GM23338 (cell line): ENCODE results near the gene MOK. TPM values are rescaled to one million over a fixed set of nuclear protein-coding genes. Genes with fewer than 3 reads are reported as not detected.

Experiments
- ATAC-seq: fragments of 200-7000 bp; cut with Tn5 transposase; 3 replicates; pipeline ENCODE4 v1.9.1; 2020
- DNase-seq: peaks from one replicate; pipeline ENCODE4 v3.0.0-alpha.2; 2015; ENCODE audit warnings: low spot score
- H2AFZ ChIP-seq: fragments of 200-600 bp; sonication (generic); 2 replicates; pipeline ENCODE4 v1.8.0; 2016; ENCODE audit warnings: antibody characterized with exemption, mild to moderate bottlenecking, moderate library complexity
- H3F3A ChIP-seq: fragments of 200-600 bp; sonication (generic); replicated peaks from 2 replicates; pipeline ENCODE4 v1.8.0; 2017; ENCODE audit warnings: antibody characterized with exemption, mixed run types, low read depth
- H3K27ac ChIP-seq: fragments of 200-600 bp; sonication (generic); 2 replicates; pipeline ENCODE4 v1.6.1; 2016; ENCODE audit warnings: low read depth
- H3K27me3 ChIP-seq: fragments of 200-600 bp; sonication (generic); 2 replicates; pipeline ENCODE4 v1.8.0; 2016; ENCODE audit warnings: mild to moderate bottlenecking, mixed run types, moderate library complexity; ENCODE audit not compliant: insufficient read depth
- H3K36me3 ChIP-seq: fragments of 200-600 bp; sonication (generic); 2 replicates; pipeline ENCODE4 v1.8.0; 2016; ENCODE audit warnings: mild to moderate bottlenecking; ENCODE audit not compliant: insufficient read depth
- H3K4me1 ChIP-seq: fragments of 200-600 bp; sonication (generic); 2 replicates; pipeline ENCODE4 v1.8.0; 2016; ENCODE audit warnings: mild to moderate bottlenecking, moderate library complexity; ENCODE audit not compliant: insufficient read depth
- H3K4me2 ChIP-seq: fragments of 200-600 bp; sonication (generic); 2 replicates; pipeline ENCODE4 v1.7.1; 2017; ENCODE audit warnings: mixed run types
- H3K4me3 ChIP-seq: fragments of 200-600 bp; sonication (generic); 2 replicates; pipeline ENCODE4 v1.6.1; 2016; ENCODE audit warnings: mixed run types
- H3K79me2 ChIP-seq: fragments of 200-600 bp; sonication (generic); replicated peaks from 2 replicates; pipeline ENCODE4 v1.8.0; 2017; ENCODE audit warnings: mild to moderate bottlenecking; ENCODE audit not compliant: insufficient read depth
- H3K9me2 ChIP-seq: fragments of 200-600 bp; sonication (generic); 2 replicates; pipeline ENCODE4 v1.8.0; 2017; ENCODE audit not compliant: insufficient read depth
- H4K20me1 ChIP-seq: fragments of 200-600 bp; sonication (generic); replicated peaks from 2 replicates; pipeline ENCODE4 v1.8.0; 2017; ENCODE audit warnings: mild to moderate bottlenecking; ENCODE audit not compliant: insufficient read depth
- H3K27ac Mint-ChIP-seq: 2 replicates; pipeline ENCODE4 v1.8.0; 2020; ENCODE audit warnings: inconsistent platforms, mild to moderate bottlenecking, moderate library complexity, mixed read lengths
- H3K27me3 Mint-ChIP-seq: 3 replicates; pipeline ENCODE4 v1.8.0; 2022; ENCODE audit warnings: low read depth, mild to moderate bottlenecking, moderate library complexity, mixed read lengths, inconsistent platforms; ENCODE audit not compliant: insufficient read depth, poor library complexity
- H3K36me3 Mint-ChIP-seq: 3 replicates; pipeline ENCODE4 v1.8.0; 2021; ENCODE audit warnings: low read depth, mild to moderate bottlenecking, inconsistent platforms, moderate library complexity, mixed read lengths
- H3K4me1 Mint-ChIP-seq: 3 replicates; pipeline ENCODE4 v1.8.0; 2020; ENCODE audit warnings: mild to moderate bottlenecking, inconsistent platforms, mixed read lengths
- H3K4me3 Mint-ChIP-seq: 3 replicates; pipeline ENCODE4 v1.8.0; 2021; ENCODE audit warnings: moderate library complexity, mild to moderate bottlenecking, inconsistent platforms, mixed read lengths
- H3K9me3 Mint-ChIP-seq: 3 replicates; pipeline ENCODE4 v1.8.0; 2020; ENCODE audit warnings: moderate library complexity, mild to moderate bottlenecking, inconsistent platforms, mixed read lengths
- CTCF ChIP-seq, 2 experiments: fragments of 200-600 bp in 1 of 2; sonication (generic) in 1 of 2; conservative IDR thresholded peaks; 2 replicates each; pipeline versions ENCODE4 v1.5.1 to v1.6.1; 2016 to 2017; ENCODE audit warnings: antibody characterized with exemption in 2 of 2, low read depth in 2 of 2, mild to moderate bottlenecking in 2 of 2, moderate library complexity in 1 of 2
- POLR2AphosphoS5 ChIP-seq: IDR thresholded peaks from 2 replicates; pipeline ENCODE4 v1.6.1; 2016; ENCODE audit warnings: antibody characterized with exemption, low read depth
- STAT1 ChIP-seq: IDR thresholded peaks from one replicate; pipeline ENCODE4 v1.6.1; 2016; ENCODE audit warnings: antibody characterized with exemption; ENCODE audit not compliant: unreplicated experiment
- ZNF114 ChIP-seq: fragments of 250-450 bp; sonication (Bioruptor Pico); IDR thresholded peaks from 2 replicates; pipeline ENCODE4 v1.5.0; 2020; ENCODE audit warnings: mild to moderate bottlenecking, moderate library complexity
- ZNF462 ChIP-seq: fragments of 250-450 bp; sonication (Bioruptor Pico); IDR thresholded peaks from 2 replicates; pipeline ENCODE4 v1.5.0; 2020; ENCODE audit warnings: mild to moderate bottlenecking, moderate library complexity
- polyA plus RNA-seq: library from polyadenylated mRNA; unstranded; fragments of >200 nt; fragmentation: Nextera tagmentation; extraction: Ambion mirVana; gene quantifications from 2 replicates; pipeline ENCODE4 v1.2.1, GENCODE V29; 2016
- total RNA-seq: library from RNA; depleted of rRNA; stranded (reverse); fragments of >200 nt; shearing (Covaris generic); gene quantifications from 2 replicates; pipeline ENCODE4 v1.2.3, GENCODE V29; 2014

MOK gene
- total and polyA plus RNA-seq, 2 experiments from 2014 or later, result 3.1 TPM

GRCh38 chr14:102209224-102209966 is 95.6 kb downstream of the MOK start:
- Mint-ChIP-seq H3K9me3 (no peaks in the 10 kb centered on the region), H3K36me3 (peaks cover 16% of the 10 kb centered on the region; the same call in 2 of the 3 replicates), H3K27me3 (peaks cover 11% of the 10 kb centered on the region), H3K4me3 (no peak overlapping the region), H3K27ac (peak overlapping the region; percentile 47), H3K4me1 (peaks cover 41% of the 10 kb centered on the region)
- TF ChIP-seq ZNF462, result no peak
- TF ChIP-seq CTCF (conservative IDR thresholded peaks at IDR 0.05; ENCODE audit: low read depth in 2 of 2), result peak; percentile 41 to 45; a peak in 3 of 4 replicates
- no peak for TF ChIP-seq POLR2AphosphoS5
- TF ChIP-seq STAT1, result no peak
- no peak for TF ChIP-seq ZNF114 (CRISPR knock-in tag)
- H3K79me2 ChIP-seq, result peaks cover 41% of the 10 kb centered on the region
- peak overlapping the region; percentile 57; the same call in 1 of the 2 replicates for H3K27ac ChIP-seq
- no peak overlapping the region for H3K4me3 ChIP-seq
- no peak overlapping the region for H2AFZ ChIP-seq
- H3K4me1 ChIP-seq, result peaks cover 14% of the 10 kb centered on the region; the same call in 1 of the 2 replicates
- H3K9me2 ChIP-seq, result no peaks in the 10 kb centered on the region
- H4K20me1 ChIP-seq, result peaks cover 23% of the 10 kb centered on the region
- peaks cover 7% of the 10 kb centered on the region; the same call in 1 of the 2 replicates for H3F3A ChIP-seq
- ATAC-seq (peak; percentile 61), DNase-seq (peak; percentile 67)
- no peak overlapping the region for H3K4me2 ChIP-seq
- no peaks in the 10 kb centered on the region; the same call in 1 of the 2 replicates for H3K36me3 ChIP-seq
- no peaks in the 10 kb centered on the region for H3K27me3 ChIP-seq
